ENCODE measurements around the gene SERINC5.
"Not testable (repeated sequence)": the region's sequence is repeated elsewhere in the genome, so short reads cannot be mapped to it uniquely, and the experiment has no call there.

Gene SERINC5

DNA sequence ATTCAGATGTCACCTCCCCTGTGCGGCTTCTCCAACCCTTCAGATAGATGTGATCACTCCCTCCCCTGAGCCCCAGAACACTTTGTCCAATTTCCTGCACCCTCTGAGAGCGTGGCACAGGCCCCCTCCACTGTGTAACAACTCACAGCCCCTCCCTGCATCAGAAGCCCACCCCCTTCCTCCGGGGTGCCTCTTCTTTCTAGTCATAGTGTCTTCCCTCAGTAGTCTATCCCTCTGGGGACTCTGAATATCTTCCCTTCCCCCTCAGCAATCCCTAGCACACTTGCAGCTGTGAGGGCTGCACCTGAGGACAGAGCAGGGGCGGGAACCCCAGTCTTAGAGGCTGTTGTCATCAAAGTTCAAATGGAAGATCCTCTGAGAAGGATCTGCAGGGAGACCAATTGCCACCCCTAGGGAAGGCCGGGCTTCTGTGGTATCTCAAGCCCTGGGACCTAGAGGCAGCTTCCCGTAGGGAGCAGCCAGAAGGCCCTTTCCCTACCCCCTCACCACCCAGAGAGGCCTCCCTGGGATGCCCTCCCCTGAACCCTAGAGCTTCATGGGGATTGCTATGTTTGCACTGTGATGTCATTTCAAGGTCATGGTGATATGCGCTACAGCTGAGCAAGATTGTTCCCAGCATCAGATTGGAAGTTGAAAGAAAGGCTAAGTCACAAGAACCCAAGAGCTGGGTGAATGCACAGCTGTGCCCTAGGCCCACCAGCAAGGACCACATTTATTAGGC, 150.0 kb downstream of the SERINC5 start:
- DNase-seq (ENCODE audit: low read depth in 1 of 2, low spot score in 1 of 2): no peak

DNA sequence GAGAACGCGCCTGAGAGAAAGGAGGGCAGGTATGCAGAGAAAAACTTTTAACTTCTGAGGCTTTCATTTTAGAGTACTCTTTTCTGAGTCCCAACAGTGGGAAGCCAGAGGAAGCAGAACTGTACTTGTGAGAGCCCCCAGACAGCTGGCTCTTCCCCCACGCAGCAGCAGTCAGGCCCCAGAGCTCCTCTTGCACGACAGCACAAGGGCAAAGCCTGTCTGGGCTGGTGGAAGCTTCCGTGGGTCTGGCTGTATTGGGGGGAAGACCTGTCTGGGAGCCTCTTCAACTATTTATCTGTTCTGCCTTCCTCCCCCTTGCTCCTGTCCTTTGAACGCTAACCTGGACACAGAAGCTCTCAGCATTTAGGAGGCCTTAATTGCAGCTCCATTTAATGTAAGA, 152.5 kb downstream of the SERINC5 start:
- DNase-seq (ENCODE audit: low read depth in 1 of 2, low spot score in 1 of 2): no peak

DNA sequence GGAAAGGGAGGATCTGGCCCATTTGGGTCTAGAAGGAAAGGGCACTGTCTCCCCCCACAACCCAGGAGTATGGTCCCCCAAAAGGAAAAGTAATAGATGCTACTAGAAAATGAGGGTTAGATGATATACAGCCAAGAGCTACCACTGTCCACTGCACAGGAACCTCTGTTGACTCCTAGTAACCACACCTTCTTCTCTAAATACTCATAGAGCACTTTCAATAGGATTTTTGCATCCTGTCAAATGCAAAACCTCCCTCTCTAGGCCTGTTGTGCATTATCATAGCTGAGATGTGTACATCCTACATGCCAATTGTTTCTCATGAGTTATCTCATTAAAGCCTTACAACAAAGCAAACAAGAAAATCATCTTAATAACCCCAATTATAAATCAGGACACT, 153.9 kb downstream of the SERINC5 start:
- no peak for DNase-seq (ENCODE audit: low read depth in 1 of 2, low spot score in 1 of 2)

DNA sequence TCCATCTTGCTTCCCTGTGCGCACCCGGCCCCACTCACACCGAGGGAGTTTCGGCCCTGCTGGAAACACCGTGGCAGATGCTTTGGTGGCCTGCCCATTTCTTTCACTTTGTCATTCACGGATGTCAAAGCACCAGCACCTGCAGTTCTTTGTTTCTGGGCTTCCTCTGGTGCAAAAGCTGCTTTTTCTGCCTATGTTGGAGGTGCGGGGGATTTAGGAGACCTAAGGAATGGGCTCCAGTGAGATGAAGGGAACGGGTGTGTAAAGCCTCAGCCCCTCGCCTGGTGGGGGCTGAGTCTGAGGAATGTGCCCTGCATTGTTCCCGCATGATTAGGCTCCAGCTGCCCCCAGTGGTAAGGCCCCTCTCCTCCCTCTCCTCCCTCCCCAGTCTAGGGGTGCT, 158.4 kb downstream of the SERINC5 start:
- no peak for DNase-seq (ENCODE audit: low read depth in 1 of 2, low spot score in 1 of 2)

DNA sequence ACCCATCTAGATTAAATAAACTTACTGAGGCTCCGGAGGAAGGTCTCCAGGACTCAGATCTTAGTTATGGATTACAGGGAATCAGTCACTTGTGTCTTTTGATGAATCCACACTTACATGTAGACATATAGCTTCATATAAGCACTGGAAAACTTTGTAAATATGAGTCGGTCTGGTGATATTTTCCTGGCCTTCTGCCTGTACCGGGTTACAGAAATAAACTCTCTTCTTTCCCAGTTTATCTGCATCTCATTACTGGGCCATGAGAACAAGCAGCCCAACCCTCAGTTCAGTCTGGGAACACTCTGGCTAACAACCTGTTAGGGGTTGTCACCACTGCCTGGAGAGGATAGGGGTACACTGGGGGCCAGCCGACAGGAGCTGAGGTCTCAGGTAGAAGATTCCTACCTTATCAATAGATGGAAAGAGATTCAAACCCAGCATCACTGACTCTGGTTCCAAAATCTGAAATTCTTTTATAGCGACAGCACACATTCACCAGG, 161.6 kb downstream of the SERINC5 start:
- no peak for DNase-seq (ENCODE audit: low read depth in 1 of 2, low spot score in 1 of 2)

DNA sequence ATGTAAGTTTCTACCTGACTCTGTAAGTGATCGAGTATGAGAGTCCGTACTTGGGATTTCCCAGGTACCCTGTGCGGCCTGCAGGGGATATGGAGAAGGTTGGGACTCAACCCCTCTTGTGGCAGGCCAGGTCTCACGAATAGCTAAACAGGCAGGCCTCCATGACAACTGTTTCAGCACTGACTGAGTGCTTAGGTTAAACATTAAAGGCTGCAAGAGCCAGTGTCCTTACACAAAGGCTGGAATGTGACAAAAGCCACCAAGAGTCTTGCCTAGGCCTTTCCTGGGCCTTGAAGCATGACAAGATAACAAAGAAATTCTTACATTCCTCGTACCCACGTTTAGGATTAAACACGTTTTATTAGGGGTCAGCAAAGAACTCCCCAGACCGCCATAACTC, 162.1 kb downstream of the SERINC5 start:
- no peak for DNase-seq (ENCODE audit: low read depth in 1 of 2, low spot score in 1 of 2)

DNA sequence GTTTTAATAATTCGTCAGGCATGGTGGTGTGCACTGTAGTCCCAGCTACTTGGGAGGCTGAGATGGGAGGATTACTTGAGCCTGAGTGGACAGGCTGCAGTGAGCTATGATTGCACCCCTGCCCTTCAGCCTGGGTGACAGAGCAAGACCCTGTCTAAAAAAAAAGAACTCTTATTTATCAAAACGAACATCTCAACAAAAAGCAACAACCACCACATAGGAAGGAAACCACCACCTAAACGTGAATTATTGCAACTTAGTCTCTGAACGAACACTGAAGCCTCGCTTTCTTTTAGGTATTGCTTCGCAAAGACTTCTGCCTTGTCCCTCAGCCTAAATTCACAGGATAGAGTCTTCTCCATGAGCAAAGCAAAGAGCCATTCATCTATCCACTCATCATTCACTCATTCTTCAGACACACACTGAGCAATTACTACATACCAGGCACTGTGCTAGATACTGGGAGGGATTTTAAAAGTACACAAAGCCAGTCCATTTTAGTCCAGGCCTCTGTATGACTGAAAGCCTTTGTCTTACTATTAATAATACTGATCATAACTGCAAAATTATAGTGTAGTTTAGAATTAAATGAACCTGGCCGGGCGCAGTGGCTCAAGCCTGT, 163.3 kb downstream of the SERINC5 start:
- no peak for DNase-seq (ENCODE audit: low read depth in 1 of 2, low spot score in 1 of 2)

DNA sequence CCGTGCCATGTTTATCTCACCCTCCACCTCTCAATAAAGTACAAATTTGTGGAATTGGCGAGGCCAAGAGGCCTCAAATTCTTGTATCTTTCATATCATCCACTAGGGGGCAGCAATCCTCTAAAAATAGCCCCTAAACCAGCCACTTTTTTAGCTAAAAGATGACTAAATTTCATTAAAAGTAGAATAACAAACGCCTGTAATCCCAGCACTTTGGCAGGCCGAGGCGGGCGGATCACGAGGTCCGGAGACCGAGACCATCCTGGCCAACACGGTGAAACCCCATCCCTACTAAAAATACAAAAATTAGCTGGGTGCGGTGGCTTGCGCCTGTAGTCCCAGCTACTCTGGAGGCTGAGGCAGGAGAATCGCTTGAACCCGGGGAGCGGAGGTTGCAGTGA, 164.1 kb downstream of the SERINC5 start:
- not testable (repeated sequence) for DNase-seq (ENCODE audit: low read depth in 1 of 2, low spot score in 1 of 2)

DNA sequence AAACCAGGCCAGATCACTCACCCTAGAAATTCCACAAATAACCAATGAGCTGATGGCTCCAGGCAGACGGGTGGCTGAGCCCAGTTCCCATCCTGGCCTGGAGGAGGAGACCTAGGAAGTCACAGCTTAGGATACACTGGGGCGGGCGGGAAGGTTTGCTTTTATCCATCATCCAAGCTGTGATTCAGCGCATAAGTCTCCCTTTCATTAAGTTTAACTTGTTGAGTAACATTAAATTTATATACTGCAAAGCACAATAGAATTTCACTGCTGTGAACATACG, 165.0 kb downstream of the SERINC5 start:
- DNase-seq (ENCODE audit: low read depth in 1 of 2, low spot score in 1 of 2): no peak

DNA sequence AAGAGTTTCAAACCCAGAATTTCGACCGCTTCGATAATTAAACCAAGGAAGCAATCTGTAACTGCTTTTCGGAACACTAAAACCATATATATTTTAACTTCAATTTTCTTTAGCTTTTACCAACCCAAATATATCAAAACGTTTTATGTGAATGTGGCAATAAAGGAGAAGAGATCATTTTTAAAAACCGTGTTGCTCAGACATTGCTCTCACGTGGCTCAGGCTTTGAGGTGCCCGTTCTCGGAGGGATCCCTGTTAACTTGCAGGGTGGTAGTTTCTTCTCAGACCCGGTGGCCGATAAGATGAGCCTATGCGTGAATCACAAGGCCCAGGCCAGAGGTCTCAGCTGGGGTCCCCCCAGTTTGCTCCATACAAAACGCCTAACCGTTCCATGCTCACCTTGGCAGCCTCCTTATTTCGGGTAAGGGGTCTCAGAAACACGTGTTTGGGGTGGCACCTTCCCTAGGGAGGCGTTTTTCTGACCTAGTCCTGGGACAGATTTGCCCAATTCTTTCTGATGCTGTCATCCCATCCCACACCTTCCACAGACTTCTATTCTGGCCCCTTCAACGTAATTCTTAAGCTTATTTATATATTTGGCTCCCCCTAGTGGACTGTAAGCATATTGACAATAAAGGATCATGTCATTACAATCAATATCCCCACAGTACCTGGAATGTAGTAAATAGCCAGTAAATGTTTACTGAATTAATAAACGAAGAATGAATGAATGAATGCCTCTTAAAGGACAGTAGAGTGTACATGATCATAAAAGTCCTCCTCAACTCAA, 172.6 kb downstream of the SERINC5 start:
- DNase-seq (ENCODE audit: low read depth in 1 of 2, low spot score in 1 of 2): no peak

DNA sequence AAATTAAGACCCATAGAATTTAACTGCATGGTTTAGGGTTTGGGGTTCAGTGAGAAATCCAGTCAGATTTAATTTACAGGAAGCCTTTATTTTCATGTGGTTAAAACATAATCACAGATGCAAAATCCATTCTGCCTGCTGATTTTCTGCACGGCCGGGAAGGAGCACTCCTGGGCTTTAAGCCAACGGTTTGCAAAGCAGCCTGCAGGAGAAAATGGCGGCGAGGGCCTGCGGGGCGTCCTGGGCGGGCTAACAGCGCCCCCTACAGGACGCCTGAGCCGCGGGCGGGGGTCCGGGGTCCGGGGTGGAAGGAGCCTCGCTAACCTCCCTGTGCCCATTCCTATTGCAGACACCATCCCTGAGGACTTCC, 173.1 kb downstream of the SERINC5 start:
- peak in 1 of 2 donors; percentile 52 for DNase-seq (ENCODE audit: low read depth in 1 of 2, low spot score in 1 of 2)

DNA sequence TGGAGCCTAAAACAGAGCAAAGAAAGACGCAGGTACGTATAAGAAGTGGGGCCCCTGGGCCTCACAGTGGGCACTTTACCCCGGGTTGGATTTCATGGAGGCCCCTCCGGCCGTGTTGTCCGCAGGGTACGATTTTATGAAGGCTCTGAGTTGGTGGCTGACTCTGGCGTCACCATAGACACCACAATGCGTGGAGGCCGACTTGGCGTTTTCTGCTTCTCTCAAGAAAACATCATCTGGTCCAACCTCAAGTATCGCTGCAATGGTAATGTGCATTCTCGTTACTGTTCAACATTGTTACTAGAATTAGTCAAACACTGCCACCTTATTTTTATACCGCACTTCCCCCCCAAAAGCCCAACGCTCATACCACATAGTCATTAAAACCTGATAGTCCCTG, 173.6 kb downstream of the SERINC5 start:
- no peak for DNase-seq (ENCODE audit: low read depth in 1 of 2, low spot score in 1 of 2)

DNA sequence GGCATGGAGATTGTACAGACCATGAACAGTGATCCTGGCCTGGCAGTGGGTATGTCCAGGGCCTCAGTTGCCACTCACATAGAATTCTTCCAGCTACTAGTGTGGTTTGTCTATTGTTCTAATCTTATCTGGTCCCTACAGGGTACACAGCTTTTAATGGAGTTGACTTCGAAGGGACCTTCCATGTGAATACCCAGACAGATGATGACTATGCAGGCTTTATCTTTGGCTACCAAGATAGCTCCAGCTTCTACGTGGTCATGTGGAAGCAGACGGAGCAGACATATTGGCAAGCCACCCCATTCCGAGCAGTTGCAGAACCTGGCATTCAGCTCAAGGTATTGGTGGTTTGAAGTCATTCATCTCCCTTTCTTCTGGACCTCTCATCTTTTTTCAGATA, 176.9 kb downstream of the SERINC5 start:
- no peak for DNase-seq (ENCODE audit: low read depth in 1 of 2, low spot score in 1 of 2)

DNA sequence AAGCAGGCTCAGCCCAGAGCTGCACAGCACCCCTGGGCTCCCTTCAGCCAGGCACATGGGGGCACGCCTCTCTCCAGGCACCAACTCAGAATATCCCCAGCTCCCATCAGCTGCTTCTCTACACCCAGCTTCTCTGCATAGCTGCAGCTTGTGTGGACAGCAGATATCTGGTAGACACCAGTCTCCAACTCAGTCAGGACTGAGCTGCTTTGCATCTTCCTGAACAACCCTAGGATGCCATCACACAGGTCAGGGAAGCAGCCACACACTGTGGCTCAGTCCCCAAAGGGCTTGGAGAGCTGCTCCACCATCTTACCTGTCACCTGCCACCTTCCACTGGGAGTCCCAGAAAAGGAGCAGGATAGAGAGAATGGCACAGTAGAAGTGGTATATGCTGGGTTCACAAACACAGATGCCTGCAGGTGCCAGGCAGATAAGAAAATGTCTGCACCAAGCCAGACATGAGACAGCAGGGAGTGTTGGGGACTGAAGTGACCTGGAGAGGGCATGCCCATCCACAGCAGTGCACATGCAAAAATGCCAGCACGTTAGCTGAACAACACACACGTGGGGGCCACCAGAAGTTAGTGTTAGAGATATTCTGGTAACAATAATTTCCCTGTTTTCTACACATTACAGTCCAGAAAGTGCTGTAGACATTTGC, 178.7 kb downstream of the SERINC5 start:
- no peak for DNase-seq (ENCODE audit: low read depth in 1 of 2, low spot score in 1 of 2)

DNA sequence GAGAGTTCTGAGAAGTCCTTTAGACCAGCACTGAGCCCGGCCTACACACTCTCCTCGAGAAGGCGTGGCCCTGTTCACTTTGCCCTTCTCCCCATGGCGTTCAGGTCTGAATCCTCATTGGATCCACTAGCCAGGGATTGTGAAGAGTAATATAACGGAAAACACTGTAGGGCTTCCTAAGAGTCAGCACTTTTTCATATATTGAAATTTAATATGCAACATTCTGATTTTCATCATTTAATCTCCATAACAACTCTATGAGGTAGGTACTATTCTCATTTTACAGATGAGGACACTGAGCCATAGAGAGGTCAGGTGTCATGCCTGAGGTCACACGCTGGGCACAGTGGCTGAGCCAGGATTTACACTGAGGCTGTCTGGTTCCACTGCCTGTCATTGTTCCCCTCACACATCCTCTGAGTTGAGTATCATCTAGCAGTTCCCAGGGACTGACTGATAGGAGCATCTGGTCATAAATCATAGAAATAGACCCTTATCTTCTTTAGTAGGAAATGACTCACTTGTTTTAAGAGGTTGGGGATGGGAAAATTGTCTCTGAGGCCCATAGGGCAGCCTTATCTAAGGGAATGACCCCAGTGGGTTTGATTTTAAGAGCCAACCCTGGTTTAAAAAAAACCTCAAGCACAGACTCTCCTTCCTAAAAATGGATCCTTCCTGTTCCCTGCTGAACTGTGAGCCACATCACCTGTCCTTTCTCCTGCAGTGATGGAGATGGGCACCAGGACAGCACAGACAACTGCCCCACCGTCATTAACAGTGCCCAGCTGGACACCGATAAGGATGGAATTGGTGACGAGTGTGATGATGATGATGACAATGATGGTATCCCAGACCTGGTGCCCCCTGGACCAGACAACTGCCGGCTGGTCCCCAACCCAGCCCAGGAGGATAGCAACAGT, 179.5 kb downstream of the SERINC5 start:
- DNase-seq (ENCODE audit: low read depth in 1 of 2, low spot score in 1 of 2): no peak

DNA sequence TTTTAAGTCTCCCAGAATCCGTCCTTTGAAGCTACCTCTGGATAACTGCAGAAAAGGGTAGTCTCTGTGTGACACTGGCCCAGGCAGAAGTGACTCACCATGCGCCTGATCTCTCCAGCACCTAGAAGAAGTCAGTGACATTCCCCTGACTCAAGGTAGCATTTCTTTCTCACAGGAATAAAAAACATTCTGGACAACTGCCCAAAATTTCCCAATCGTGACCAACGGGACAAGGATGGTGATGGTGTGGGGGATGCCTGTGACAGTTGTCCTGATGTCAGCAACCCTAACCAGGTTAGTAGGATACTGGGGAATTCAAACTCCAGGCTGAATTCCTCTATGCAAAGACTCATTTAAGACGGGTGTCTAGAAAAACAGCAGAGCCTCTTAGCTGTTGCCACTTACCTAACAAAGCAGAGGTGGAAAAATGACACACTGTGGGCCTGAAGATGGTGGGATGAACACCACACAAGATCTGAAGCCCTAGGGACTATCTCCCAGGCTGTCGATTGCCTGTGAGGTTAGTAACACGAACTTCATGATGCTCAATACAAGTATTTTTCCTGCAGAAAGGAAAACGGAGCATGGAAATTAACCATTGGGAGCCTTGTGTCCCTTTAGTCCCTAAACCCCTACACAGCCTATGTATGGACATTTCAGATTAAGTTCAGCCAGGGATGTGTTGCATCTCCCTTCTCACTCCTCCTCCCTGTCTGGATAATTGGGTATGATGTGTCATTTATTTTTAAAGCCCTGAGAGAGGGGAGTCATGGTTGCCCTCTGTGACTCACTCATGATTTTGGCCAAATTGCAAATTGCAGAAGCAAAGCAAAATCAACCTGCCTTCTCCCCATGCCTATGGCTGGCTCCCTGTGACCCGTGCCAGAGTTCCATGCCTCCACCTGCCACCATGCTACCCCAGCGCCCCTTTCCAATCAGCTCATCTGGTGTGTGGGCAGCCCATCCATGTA, 183.5 kb downstream of the SERINC5 start:
- DNase-seq (ENCODE audit: low read depth in 1 of 2, low spot score in 1 of 2): no peak

DNA sequence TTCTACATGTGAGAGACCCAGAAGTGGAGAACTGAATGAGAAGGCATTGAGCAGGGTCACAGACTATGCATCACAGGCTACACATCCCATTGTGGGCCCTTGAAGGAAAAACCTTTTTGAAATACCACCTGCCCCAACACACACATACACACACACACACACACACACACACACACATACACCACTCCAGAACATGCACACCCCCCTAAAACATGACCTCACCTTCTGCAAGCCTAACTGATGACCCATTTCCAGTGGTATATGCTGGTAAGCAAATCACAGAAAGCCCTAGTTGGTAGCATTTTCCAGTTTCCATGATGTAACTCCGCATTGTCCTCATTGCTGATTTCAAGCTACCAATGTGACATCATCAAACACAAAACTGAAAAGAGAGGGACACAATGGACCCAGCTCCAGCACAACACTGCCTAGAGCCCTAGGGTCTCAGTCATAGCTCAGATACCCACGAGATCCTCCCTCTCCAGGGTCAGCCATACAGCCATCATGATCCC, 184.3 kb downstream of the SERINC5 start:
- DNase-seq (ENCODE audit: low read depth in 1 of 2, low spot score in 1 of 2): no peak

DNA sequence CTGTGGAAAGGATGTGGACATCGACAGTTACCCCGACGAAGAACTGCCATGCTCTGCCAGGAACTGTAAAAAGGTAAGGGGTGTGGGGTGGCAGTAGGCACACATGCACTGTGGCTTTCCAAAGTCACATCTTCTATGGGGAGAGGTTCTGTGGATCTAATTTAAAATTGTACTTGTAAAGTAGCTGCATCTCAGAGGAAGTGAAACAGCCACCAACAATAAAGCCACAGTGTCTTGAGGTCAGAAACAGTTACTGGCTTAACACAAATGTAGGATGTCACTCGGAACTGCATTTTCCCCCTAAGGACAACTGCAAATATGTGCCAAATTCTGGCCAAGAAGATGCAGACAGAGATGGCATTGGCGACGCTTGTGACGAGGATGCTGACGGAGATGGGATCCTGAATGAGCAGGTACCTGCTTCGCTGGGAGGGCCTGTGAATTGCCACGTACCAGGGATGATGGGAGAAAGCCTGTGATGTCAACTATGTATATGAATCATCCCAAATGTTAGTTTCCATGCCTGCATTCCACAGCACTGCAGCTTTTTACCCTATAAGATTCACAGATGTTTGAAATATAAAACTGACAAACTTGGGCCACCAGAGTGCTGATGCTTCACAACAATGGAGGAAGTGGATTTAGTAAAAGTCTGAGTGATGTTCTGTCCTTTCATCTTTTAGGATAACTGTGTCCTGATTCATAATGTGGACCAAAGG, 185.4 kb downstream of the SERINC5 start:
- DNase-seq (ENCODE audit: low read depth in 1 of 2, low spot score in 1 of 2): no peak

DNA sequence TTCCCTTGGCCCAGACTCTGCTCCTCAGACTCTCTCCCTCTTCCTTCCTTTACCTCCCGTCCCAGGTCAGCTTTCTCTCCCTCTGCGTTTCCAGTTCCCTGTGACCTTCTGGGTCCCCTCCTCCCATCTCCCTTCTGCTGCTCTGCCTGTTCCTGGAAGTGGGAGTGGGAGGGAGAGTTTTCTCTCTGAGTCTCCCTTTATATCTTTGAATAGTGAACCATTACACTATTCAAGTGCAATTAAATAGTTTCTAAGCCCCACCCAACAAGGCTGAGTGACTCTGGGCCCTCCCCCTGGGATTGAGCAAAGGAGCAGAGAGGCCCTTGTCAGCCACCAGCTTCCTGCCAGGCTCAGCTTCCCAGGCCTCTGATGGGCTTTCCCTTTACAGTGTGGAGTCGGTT, 185.9 kb downstream of the SERINC5 start:
- DNase-seq (ENCODE audit: low read depth in 1 of 2, low spot score in 1 of 2): no peak
